ENCODE results near the gene PVALB.

Gene PVALB

DNA sequence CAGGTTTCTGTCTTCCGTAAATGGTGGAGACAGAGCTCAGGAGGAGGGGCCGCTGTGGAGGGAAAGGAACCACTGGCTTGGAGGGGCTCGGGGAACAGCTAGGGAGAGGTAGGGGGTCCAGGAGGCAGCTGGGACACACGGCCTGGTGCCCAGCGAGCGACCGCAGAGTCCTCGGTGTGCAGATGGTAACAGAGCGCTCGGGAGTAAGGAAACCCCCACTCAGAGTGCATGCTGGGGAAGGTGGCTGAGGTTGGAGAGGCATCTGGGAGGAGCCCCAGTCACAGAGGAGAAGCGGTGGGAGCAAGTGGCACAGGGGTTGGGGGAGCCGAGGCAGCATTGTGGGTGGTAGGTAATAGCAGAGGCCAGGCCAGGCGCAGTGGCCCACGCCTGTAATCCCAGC is 33.2 kb upstream of the PVALB start:
- no peak for FAIRE-seq
- DNase-seq (ENCODE audit: insufficient read length, low spot score): no peak

DNA sequence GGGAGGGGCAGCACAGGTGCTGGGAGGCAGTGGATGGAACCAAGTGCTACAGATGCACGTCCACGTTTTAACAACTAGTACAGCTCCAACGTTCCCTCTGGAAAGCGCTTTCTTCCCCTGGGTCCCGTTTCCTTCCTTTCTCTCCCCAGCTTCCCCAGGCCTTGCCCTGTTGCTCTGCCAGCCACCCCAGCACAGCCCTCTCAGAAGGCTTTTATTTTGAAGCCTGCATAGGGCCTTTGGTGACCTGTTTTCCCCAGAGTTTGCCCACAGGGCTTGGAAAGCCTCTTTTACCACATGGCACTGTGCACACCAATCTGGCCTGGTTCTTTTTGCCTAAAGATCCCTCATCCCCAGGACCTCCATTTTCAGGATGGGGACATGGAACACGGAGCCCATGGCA is 30.1 kb upstream of the PVALB start:
- no peak for DNase-seq (ENCODE audit: insufficient read length, low spot score)
- FAIRE-seq: no peak

- DNase-seq (ENCODE audit: insufficient read length, low spot score) (no peak), FAIRE-seq (no peak)
These were observed 29.4 kb upstream of the PVALB start for GRCh38 chr22:36846271-36846670.

DNA sequence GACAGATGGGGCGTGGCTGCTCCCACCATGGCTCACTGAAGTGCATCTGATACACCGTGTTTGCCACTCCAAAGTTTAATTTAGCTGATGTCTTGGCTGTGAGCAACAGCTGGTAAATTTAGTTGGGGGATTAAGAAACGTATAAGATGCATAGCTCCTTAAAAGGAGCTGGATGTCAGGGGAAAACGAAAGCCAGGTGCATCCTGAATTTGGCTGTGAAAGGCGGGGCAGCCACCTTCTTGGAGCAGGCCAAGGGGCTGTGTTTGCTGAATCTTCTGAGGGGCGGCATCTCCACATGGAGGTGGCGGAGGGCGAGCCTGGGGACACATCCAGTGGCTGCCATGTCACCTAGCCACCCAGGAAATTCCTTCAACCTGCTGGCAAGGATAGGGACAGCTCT is 23.3 kb upstream of the PVALB start:
- no peak for FAIRE-seq

DNA sequence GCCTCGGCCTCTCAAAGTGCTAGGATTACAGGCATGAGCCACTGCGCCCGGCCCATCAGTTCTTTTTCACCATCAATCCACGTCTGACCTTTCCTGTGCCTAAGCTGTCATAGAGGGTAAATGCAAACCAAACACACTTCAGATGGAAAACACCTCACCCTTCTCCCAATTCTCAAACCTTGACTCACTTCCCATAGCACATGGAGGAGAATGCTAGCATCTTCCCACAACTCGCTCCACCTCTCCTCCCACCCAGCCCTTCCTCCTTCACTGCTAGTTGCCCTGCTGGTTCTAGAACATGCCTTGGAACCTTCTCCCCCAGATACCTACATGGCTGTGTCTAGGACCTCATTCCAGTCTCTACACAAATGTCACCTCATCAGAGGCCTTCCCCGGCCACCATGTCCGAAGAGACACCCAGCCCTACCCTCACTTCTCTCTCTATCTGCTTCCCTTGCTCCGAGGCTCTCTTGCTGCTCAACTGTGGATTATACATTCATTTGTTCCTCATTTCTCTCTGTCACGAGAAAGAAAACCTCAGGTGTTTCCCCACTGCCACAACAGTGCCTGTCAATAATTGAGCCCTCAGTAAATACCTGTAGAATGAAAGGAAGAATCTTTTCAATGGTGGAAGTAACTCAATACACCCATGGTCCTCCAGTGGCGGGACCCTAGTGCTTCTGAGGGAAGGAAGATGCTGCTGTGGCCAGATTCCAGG is 22.7 kb upstream of the PVALB start:
- DNase-seq (ENCODE audit: insufficient read length, low spot score) (no peak), FAIRE-seq (no peak)

More for the DNA sequence above, 23.3 kb upstream of the PVALB start:
- DNase-seq (ENCODE audit: insufficient read length, low spot score): no peak

DNA sequence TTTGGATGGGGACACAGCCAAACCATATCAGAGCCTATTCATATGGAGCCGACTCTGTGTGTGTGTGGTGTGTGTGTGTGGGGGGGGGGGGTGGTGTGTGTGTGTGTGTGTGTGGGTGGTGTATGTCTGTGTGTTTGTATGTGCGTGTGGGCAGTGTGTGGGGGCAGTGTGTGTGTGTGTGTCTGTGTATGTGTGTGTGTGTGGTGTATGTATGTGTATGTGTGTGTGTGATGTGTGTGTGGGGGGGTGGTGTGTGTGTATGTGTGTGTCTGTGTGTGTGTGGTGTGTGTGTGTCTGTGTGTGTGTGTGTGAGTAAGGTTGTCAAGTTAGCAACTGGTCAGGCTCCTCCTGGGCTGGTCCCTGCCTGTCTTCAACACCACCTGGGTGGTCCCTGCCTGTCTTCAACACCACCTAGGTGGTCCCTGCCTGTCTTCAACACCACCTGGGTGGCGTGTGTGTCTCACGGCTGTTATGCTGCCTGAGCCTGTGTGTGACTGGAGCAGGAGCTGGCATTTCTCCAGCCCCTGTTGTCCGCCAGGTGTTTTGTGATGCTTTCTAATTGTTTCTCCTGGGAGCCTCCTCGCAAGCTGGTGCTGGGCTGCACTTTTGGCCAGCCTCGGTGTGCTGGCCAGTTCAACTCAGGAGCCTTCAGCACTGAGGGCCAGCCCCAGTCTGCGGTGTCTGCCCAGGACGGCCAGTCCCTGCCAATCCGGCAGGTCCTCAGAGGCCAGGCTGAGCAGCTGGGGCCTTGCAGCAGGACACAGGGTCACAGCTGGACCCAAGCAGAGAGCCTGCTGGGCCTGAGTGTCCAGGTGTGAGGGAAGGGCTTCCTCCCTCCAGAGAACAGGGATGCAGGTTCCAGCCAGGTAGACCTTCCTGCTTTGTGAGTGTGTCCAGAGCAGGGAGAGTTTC is 21.5 kb upstream of the PVALB start:
- DNase-seq (ENCODE audit: insufficient read length, low spot score) (no peak), FAIRE-seq (peak; percentile 74)

GRCh38 chr22:36835903-36836302 is 19.1 kb upstream of the PVALB start:
- no peak for DNase-seq (ENCODE audit: insufficient read length, low spot score)
- FAIRE-seq: no peak

DNA sequence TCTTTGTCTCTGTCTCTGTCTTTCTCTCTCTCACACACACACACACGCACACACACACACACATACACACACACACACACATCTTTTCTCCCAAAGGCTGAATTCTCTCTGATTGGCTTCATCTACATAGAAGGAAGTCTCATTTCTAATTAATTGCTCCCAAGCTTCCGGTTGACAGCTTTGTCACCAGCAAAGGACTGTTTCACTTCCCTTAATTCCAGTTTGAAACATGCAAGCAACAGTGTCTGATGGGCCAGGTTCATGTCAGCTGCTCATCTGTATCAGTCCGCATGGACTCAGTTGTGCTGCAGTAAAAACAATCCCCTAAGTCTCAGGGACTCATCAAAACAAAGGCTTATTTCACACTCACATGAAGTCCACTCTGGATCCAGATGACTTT is 16.2 kb upstream of the PVALB start:
- no peak for FAIRE-seq
- no peak for DNase-seq (ENCODE audit: insufficient read length, low spot score)

DNA sequence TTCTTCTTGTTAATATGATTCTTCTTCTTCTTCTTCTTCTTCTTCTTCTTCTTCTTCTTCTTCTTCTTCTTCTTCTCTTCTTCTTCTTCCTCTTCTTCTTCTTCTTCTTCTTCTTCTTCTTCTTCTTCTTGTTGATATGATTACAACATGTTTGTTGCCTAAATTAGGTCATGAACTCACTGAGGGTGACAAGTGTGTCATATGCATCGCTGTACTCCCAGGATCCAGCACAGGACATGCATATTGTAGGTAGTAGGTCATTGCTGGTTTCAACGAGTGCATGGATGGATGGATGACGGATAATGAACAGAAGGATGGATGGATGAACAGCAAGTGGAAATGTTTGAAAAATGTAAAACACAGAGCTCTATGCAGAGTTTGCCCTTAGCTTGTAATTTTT is 14.9 kb upstream of the PVALB start:
- DNase-seq (ENCODE audit: insufficient read length, low spot score) (no peak), FAIRE-seq (no peak)

DNA sequence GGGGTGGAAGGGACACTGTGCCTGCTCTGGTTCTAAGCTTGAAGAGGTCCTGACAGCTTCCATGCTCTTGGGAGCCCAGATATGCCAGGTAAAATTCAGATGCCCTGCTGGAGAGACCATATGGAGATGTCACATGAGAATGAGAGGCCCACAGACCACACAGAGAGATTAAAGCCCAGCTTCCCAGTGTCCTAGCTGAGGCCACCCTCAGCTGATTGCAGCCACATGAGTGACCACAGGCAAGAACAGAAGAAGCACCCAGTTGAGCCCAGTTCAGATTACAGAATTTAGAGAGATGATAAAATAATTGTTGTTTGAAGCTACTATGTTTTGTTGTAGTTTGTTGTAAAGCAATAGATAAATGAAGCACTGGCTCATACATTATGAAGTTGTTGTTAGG is 14.4 kb upstream of the PVALB start:
- FAIRE-seq (no peak), DNase-seq (ENCODE audit: insufficient read length, low spot score) (no peak)

DNA sequence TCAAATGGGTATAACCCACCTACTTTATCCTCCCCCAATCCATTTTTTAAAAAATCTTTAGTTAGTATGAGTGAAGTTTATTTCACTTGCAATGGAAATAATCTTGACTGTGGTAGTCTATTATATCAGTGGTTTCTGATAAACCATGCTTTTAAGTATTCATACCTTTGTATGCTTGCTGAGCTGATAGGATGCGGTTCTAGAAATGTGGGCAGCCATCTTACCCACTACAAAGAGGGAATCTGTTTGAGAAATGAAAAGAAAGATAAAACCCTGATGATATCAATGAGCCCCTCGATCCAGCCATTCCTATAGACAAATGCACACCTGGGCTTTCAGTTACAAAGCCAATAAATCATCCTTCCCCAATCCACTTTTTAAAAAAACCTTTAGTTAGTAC is 13.8 kb upstream of the PVALB start:
- FAIRE-seq: no peak
- no peak for DNase-seq (ENCODE audit: insufficient read length, low spot score)

DNA sequence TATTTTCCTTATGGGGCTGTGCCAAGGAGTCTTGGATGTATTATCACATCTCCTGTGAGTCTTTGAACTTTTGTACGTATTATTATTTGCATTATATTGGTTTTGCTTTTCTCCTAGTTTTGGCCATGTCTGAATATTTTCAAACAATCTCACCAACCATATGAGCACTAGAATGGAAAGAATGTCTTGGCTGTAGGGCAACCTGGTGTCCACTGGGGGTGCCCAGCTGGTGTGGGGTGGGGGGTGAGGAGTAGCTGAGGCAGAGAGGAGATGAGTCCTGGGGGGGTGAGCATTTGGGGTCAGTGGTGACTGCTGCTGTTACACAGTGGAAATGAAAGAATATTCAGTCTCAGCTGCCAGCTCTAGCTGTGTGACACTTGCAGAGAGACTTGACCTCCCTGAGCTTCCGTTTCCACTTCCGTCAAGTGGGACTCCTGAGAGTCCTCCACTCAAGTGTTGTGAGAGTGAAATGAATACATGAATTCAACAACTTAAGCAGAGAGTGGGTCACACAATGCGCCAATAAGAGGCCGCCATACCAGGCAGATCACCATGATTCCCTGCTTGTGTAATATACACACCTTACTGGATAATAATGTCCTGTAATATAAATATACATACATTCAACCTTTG is 12.7 kb upstream of the PVALB start:
- no peak for FAIRE-seq
- no peak for DNase-seq (ENCODE audit: insufficient read length, low spot score)

GRCh38 chr22:36828815-36829214 is 12.0 kb upstream of the PVALB start:
- DNase-seq (ENCODE audit: insufficient read length, low spot score) (no peak), FAIRE-seq (no peak)

GRCh38 chr22:36826262-36826661 is 9.4 kb upstream of the PVALB start:
- DNase-seq (ENCODE audit: insufficient read length, low spot score) (no peak), FAIRE-seq (no peak)

GRCh38 chr22:36824655-36825054 is 7.8 kb upstream of the PVALB start:
- peak; percentile 98 for FAIRE-seq
- no peak for DNase-seq (ENCODE audit: insufficient read length, low spot score)

GRCh38 chr22:36823186-36823839 is 6.5 kb upstream of the PVALB start:
- FAIRE-seq (no peak), DNase-seq (ENCODE audit: insufficient read length, low spot score) (no peak)

- FAIRE-seq (no peak), DNase-seq (ENCODE audit: insufficient read length, low spot score) (no peak)
These were observed 5.7 kb upstream of the PVALB start for GRCh38 chr22:36822581-36822980.

DNA sequence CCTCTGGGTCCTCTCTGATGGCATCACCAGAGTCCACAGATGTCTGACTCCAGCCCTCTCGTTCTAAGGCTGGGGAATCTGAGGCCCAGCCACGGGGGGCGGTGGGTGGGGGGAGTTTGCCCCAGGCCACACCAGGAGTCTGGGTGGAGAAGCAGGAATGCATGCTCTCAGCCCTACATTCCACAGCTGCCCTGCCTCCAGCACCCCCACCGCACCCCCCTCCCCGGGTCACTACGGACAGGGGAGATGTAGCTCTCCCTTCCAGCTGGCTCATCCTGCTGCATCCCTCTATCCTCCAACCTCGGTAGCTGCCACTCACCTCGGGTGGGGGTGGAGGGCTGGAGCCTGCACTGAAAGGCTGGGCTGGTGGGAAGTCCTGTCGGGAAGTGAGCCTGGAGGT is 2.3 kb upstream of the PVALB start:
- FAIRE-seq: no peak

GRCh38 chr22:36818010-36818642 is 1.3 kb upstream of the PVALB start:
- DNase-seq (ENCODE audit: insufficient read length, low spot score): no peak
- FAIRE-seq: no peak

More for the DNA sequence above, 2.3 kb upstream of the PVALB start:
- DNase-seq (ENCODE audit: insufficient read length, low spot score): no peak

- FAIRE-seq: no peak
These were observed 652 bp upstream of the PVALB start for GRCh38 chr22:36817525-36817848.

GRCh38 chr22:36816339-36816635 is 548 bp downstream of the PVALB start:
- DNase-seq (ENCODE audit: insufficient read length, low spot score) (no peak), FAIRE-seq (no peak)

More at GRCh38 chr22:36817525-36817848, 652 bp upstream of the PVALB start:
- no peak for DNase-seq (ENCODE audit: insufficient read length, low spot score)
